K562 (cell line): ENCODE data around the gene GALNT5. TPM values are rescaled to one million over a fixed set of nuclear protein-coding genes. Genes with fewer than 3 reads are reported as not detected.
"Not testable (repeated sequence)": the region's sequence is repeated elsewhere in the genome, so short reads cannot be mapped to it uniquely, and the experiment has no call there.

ENCODE experiments used
- ATAC-seq: fragments of 200-7000 bp; cut with Tn5 transposase; 3 replicates; pipeline ENCODE4 v1.9.1; 2020; ENCODE audit warnings: moderate library complexity
- BruUV-seq: library from RNA; stranded (reverse); fragments of 400-500 nt; replicated peaks from 2 replicates; lab custom pipeline; 2021; lab: Mats Ljungman, UMichigan
- CTCF ChIA-PET: fragments of 300-600 bp; formaldehyde crosslinking; extraction: SDS; loops from one replicate; lab custom pipeline; 2021; ENCODE audit warnings: low intra/inter-chr PET ratio; lab: Yijun Ruan, JAX
- POLR2A ChIA-PET: fragments of 300-600, 350-650 bp; sonication (Branson Sonifier 250); formaldehyde crosslinking; extraction: SDS; loops from one replicate; lab custom pipeline; 2021; ENCODE audit warnings: antibody characterized with exemption, inconsistent platforms; lab: Yijun Ruan, JAX
- DNase-seq, 4 experiments: peaks; one replicate each; pipeline versions ENCODE4 v3.0.0 to v3.0.0-alpha.2; 2011 to 2018; ENCODE audit warnings: low spot score in 3 of 4, mixed read lengths in 3 of 4; ENCODE audit errors: extremely low read depth in 1 of 4
- FAIRE-seq: peaks from 2 replicates; lab custom pipeline; 2011; peaks lifted over from hg19 to GRCh38; lab: Jason Lieb, UNC
- H2AFZ ChIP-seq: 2 replicates; pipeline ENCODE4 v1.6.0; 2011; ENCODE audit warnings: low read depth, low read length, control low read depth, inconsistent platforms
- H3K27ac ChIP-seq: fragments of 200-600 bp; 3 replicates; pipeline ENCODE4 v1.8.0; 2011; ENCODE audit warnings: low read depth, mild to moderate bottlenecking, control low read depth, inconsistent platforms, low read length, moderate library complexity, mixed read lengths; ENCODE audit errors: extremely low read depth
- H3K27me3 ChIP-seq, 2 experiments: fragments of 300-600 bp in 1 of 2; 2 replicates in 1 of 2; 3 replicates in 1 of 2; pipeline versions ENCODE4 v1.6.0 to v1.8.0; 2011; ENCODE audit warnings: inconsistent platforms in 2 of 2, low read length in 2 of 2, mild to moderate bottlenecking in 1 of 2, mixed read lengths in 1 of 2, moderate library complexity in 1 of 2; ENCODE audit not compliant: control insufficient read depth in 2 of 2, insufficient read depth in 2 of 2
- H3K36me3 ChIP-seq: fragments of 300-600 bp; 3 replicates; pipeline ENCODE4 v1.8.0; 2011; ENCODE audit warnings: mild to moderate bottlenecking, low read length, inconsistent platforms; ENCODE audit not compliant: control insufficient read depth, insufficient read depth
- H3K4me1 ChIP-seq, 2 experiments: fragments of 200-600 bp in 1 of 2; replicated peaks in 1 of 2; 2 replicates in 1 of 2; 3 replicates in 1 of 2; pipeline versions ENCODE4 v1.5.1 to v1.8.0; 2011; ENCODE audit warnings: inconsistent platforms in 2 of 2, low read length in 2 of 2, mild to moderate bottlenecking in 1 of 2, mixed read lengths in 1 of 2, moderate library complexity in 1 of 2; ENCODE audit not compliant: control insufficient read depth in 2 of 2, insufficient read depth in 2 of 2
- H3K4me2 ChIP-seq: 2 replicates; pipeline ENCODE4 v1.6.1; 2011; ENCODE audit warnings: low read length, control low read depth, inconsistent platforms, mixed read lengths; ENCODE audit not compliant: insufficient read depth
- H3K4me3 ChIP-seq: fragments of 200-600 bp; sonication (generic), shearing (Covaris generic); 2 replicates; pipeline ENCODE4 v1.5.1; 2016; ENCODE audit warnings: control low read depth, inconsistent platforms
- H3K79me2 ChIP-seq: fragments of 200-600 bp; 3 replicates; pipeline ENCODE4 v1.8.0; 2011; ENCODE audit warnings: low read length, inconsistent platforms; ENCODE audit not compliant: control insufficient read depth, insufficient read depth
- H3K9ac ChIP-seq, 2 experiments: 2 replicates each; pipeline versions ENCODE4 v1.6.0 to v1.6.1; 2011; ENCODE audit warnings: low read depth in 2 of 2, low read length in 2 of 2, control low read depth in 1 of 2, inconsistent platforms in 1 of 2, mild to moderate bottlenecking in 1 of 2, mixed read lengths in 1 of 2; ENCODE audit not compliant: insufficient read depth in 1 of 2
- H3K9me1 ChIP-seq: one replicate; pipeline ENCODE4 v1.6.0; 2011; ENCODE audit warnings: inconsistent platforms, mild to moderate bottlenecking, low read length, moderate library complexity; ENCODE audit not compliant: control insufficient read depth, insufficient read depth
- H3K9me3 ChIP-seq: replicated peaks from 2 replicates; pipeline ENCODE4 v1.5.1; 2011; ENCODE audit warnings: low read depth, low read length, inconsistent platforms; ENCODE audit not compliant: control insufficient read depth, insufficient read depth
- H4K20me1 ChIP-seq: replicated peaks from 2 replicates; pipeline ENCODE4 v1.6.1; 2011; ENCODE audit warnings: low read length, inconsistent platforms, mixed read lengths; ENCODE audit not compliant: control insufficient read depth, insufficient read depth
- MYBL2 ChIP-seq, 2 experiments: fragments of 450-650 bp in 1 of 2; sonication (generic) in 1 of 2; formaldehyde crosslinking in 1 of 2; IDR thresholded peaks; 2 replicates each; pipeline versions ENCODE4 v1.6.1 to v1.8.1; 2017 to 2022; ENCODE audit warnings: borderline replicate concordance in 1 of 2, inconsistent platforms in 1 of 2, low read depth in 1 of 2, mild to moderate bottlenecking in 1 of 2, missing genetic modification reagents in 1 of 2, moderate library complexity in 1 of 2
- RFX1 ChIP-seq: fragments of 450-650 bp; IDR thresholded peaks from 2 replicates; pipeline ENCODE4 v1.6.1; 2016; ENCODE audit warnings: mild to moderate bottlenecking, moderate library complexity
- ZNF586 ChIP-seq: fragments of 450-650 bp; formaldehyde crosslinking; conservative IDR thresholded peaks from 2 replicates; pipeline ENCODE4 v1.4.0; 2020; ENCODE audit warnings: mild to moderate bottlenecking, moderate library complexity
- WGBS: fragments of 100-300 bp; shearing (Covaris generic); methylation state at CpG from one replicate; pipeline ENCODE4 v1.1.6; 2016; ENCODE audit warnings: low coverage, mixed read lengths; ENCODE audit not compliant: insufficient coverage; ENCODE audit errors: missing lambda C conversion rate; 5-methylcytosine and 5-hydroxymethylcytosine counted together
- in situ Hi-C: fragments of 300-500 bp; cut with MboI; formaldehyde crosslinking; loops from 4 replicates; pipeline ENCODE4 v1.15.0; 2018; ENCODE audit warnings: inconsistent platforms, mixed read lengths
- intact Hi-C: fragments of 100-400 bp; cut with micrococcal nuclease; formaldehyde crosslinking; loops from 2 replicates; pipeline ENCODE4 v1.14.2; 2022
- polyA plus RNA-seq, 8 experiments: library from polyadenylated mRNA; depleted of rRNA in 4 of 8; stranded (reverse) in 5 of 8; unstranded in 3 of 8; fragments of >200 nt; fragmentation: Nextera tagmentation in 2 of 8; fragmentation: Illumina TruSeq in 1 of 8; extraction: Ambion mirVana in 2 of 8; extraction: Trizol in 1 of 8; gene quantifications; 2 replicates each; pipeline versions ENCODE4 v1.2.1 to v1.2.3, GENCODE V29; 2011 to 2014; ENCODE audit warnings: inconsistent platforms in 1 of 8, missing spikeins in 1 of 8
- total RNA-seq, 7 experiments: library from RNA; depleted of rRNA in 6 of 7; stranded (reverse); fragments of >200 nt in 6 of 7; fragmentation: Illumina TruSeq in 2 of 7; extraction: Trizol in 2 of 7; gene quantifications; 2 replicates each; pipeline versions ENCODE4 v1.2.1 to v1.2.3, GENCODE V29; 2011 to 2021; ENCODE audit warnings: low replicate concordance in 1 of 7
- TF ChIP-seq, protein P1 (sequence below), 2 experiments: IDR thresholded peaks; 2 replicates each; pipeline ENCODE4 v1.6.1; 2011; ENCODE audit warnings: borderline replicate concordance in 1 of 2, control low read depth in 1 of 2, low read depth in 1 of 2, low read length in 1 of 2, mild to moderate bottlenecking in 1 of 2, mixed read lengths in 1 of 2, moderate library complexity in 1 of 2; ENCODE audit not compliant: insufficient read depth in 1 of 2, insufficient read length in 1 of 2, poor library complexity in 1 of 2, severe bottlenecking in 1 of 2; ENCODE audit errors: extremely low read depth in 1 of 2
- TF ChIP-seq, protein P2 (sequence below): sonication (generic); formaldehyde crosslinking; IDR thresholded peaks from 2 replicates; pipeline ENCODE4 v1.8.0; 2022; ENCODE audit warnings: mild to moderate bottlenecking, missing genetic modification reagents

Gene GALNT5
- total and polyA plus RNA-seq, 9 of the 15 experiments (the other 6 are each of a cell fraction or from before 2014, with no cell fraction given) = 21.6 to 73.0 (median 54.7) TPM

DNA sequence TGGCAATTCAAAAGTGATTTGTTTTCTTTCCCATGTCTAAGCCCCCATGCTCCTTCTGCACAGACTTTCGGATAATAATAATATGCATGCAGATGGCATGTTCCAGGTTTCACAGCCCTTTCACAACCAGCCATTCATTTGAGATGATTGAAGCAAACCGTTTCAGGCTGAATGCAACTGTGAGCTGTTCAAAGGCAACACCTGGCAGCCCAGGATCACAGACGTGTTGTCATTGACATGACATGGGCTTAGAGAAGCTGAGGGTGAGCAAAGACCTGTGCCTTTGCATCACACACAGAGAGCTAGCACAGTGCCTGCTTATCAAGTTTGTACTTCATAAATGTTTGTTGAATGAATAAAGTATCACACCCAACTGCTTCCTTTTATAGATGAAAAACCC, 80.5 kb downstream of the GALNT5 start (continued):
- TF ChIP-seq, protein P1, sequence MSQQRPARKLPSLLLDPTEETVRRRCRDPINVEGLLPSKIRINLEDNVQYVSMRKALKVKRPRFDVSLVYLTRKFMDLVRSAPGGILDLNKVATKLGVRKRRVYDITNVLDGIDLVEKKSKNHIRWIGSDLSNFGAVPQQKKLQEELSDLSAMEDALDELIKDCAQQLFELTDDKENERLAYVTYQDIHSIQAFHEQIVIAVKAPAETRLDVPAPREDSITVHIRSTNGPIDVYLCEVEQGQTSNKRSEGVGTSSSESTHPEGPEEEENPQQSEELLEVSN (IDR thresholded peaks at IDR 0.05; ENCODE audit: borderline replicate concordance in 1 of 2, extremely low read depth in 1 of 2, insufficient read depth in 1 of 2, insufficient read length in 1 of 2, low read depth in 1 of 2, low read length in 1 of 2, poor library complexity in 1 of 2, severe bottlenecking in 1 of 2) = no peak

DNA sequence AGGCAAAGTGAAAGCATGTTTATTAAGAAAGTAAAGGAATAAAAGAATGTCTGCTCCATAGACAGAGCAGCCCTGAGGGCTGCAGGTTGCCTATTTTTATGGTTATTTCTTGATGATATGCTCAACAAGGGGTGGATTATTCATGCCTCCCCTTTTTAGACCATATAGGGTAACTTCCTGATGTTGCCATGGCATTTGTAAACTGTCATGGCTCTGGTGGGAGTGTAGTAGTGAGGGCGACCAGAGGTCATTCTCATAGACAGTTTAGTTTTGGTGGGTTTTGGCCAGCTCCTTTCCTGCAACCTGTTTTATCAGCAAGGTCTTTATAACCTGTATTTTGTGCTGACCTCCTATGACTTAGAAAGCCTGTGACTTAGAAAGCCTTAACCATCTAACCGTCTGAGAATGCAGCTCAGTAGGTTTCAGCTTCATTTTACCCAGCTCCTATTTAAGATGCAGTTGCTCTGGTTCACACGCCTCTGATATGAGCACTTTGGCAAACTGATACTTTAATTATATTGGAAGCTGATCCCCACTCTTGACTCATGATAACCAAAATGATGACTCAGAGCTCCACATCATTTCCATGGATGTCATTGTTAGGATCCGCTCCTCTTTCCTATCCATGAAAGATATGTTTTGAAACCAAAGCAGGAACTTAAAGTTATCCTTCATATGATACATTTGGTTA, 82.6 kb downstream of the GALNT5 start:
- Histone ChIP-seq H3K9me3 (no peaks in the 10 kb centered on the region), H3K36me3 (no peaks in the 10 kb centered on the region), H2AFZ (no peak overlapping the region), H3K27me3 (0 out of 5 replicates have a peak, but pooled peaks cover 0 to 3% of the 10 kb centered on the region in 2 experiments), H3K79me2 (no peaks in the 10 kb centered on the region), H3K4me2 (no peak overlapping the region), H3K4me3 (no peak overlapping the region), H3K27ac (no peak overlapping the region), H3K9me1 (no peaks in the 10 kb centered on the region), H4K20me1 (no peaks in the 10 kb centered on the region), H3K9ac (no peak overlapping the region), H3K4me1 (no peaks in the 10 kb centered on the region)
- CTCF ChIA-PET = no interaction called here
- DNase-seq (no peak), ATAC-seq (no peak), FAIRE-seq (no peak)
- POLR2A ChIA-PET = interaction anchor here (0.6 kb wide), 1 partner anchor 504 kb away, joined by 3 read pairs; no protein-coding TSS in a partner anchor
- in situ Hi-C loops (loop anchor here (25.0 kb wide), 1 partner anchor 672 kb away; no protein-coding TSS in a partner anchor), intact Hi-C loops (no loop called here)
- no TSS peak for BruUV-seq
- WGBS = 1% methylated on average over 4 of the region's 4 CpGs
- TF ChIP-seq, protein P2, sequence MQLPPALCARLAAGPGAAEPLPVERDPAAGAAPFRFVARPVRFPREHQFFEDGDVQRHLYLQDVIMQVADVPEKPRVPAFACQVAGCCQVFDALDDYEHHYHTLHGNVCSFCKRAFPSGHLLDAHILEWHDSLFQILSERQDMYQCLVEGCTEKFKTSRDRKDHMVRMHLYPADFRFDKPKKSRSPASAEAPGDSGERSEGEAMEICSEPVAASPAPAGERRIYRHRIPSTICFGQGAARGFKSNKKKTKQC (CRISPR knock-in tag) = no peak
- TF ChIP-seq RFX1 (peak; percentile 28; the same call in 1 of the 2 replicates), ZNF586 (CRISPR knock-in tag) (no peak), MYBL2 (IDR thresholded peaks at IDR 0.05; ENCODE audit: low read depth) (no peak), MYBL2 (CRISPR knock-in tag; IDR thresholded peaks at IDR 0.05; ENCODE audit: borderline replicate concordance) (no peak)

DNA sequence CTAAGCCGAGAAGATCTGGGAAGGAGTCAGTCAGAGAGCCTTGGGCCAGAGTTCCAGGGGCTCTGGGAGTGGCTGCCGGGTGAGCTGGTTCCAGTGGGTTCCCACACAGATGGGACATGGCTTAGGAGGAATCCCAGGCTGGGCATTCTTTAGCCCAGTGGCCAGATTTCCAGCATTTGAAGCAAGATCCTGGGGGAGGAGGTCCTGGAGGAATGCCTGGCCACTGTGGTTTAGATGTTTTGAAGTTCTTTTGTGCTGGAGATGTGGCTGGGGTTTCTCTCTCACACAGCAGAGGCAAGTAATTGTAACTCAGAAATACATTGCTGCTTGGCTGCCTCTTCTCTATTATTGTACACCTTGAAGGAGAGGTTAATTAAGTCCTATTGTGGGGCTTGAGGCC, 83.9 kb downstream of the GALNT5 start:
- in situ Hi-C loops = loop anchor here (25.0 kb wide), 1 partner anchor 671 kb away; no protein-coding TSS in a partner anchor
- H3K36me3 ChIP-seq, ATAC-seq, POLR2A ChIA-PET, CTCF ChIA-PET, H4K20me1 ChIP-seq, H2AFZ ChIP-seq, H3K9ac ChIP-seq, H3K27ac ChIP-seq, intact Hi-C loops, H3K27me3 ChIP-seq, H3K4me3 ChIP-seq, H3K79me2 ChIP-seq, H3K4me2 ChIP-seq, H3K9me3 ChIP-seq, DNase-seq, H3K4me1 ChIP-seq, FAIRE-seq, H3K9me1 ChIP-seq, BruUV-seq: not testable (repeated sequence)
- 8% methylated on average over 2 of the region's 2 CpGs for WGBS
